ENCODE measurements around the gene SORBS2. TPM values are rescaled to one million over a fixed set of nuclear protein-coding genes. Genes with fewer than 3 reads are reported as not detected.

SORBS2 gene
- total and polyA plus RNA-seq, 9 donors: 17.4 to 204 (median 32.7) TPM

GRCh38 chr4:185834088-185834487, 22.1 kb upstream of the SORBS2 start:
- Histone ChIP-seq H3K27ac (no peak overlapping the region), H3K4me1 (ENCODE audit: insufficient read depth) (peaks cover 6% of the 10 kb centered on the region), H3K4me3 (no peak overlapping the region), H3K27me3 (no peaks in the 10 kb centered on the region), H3K36me3 (no peaks in the 10 kb centered on the region), H3K9me3 (no peaks in the 10 kb centered on the region)
- no peak for DNase-seq
- TF ChIP-seq EP300 (IDR thresholded peaks at IDR 0.05): no peak
- no peak for TF ChIP-seq POLR2A (IDR thresholded peaks at IDR 0.05)
- no peak for TF ChIP-seq CTCF (IDR thresholded peaks at IDR 0.05)
- intact Hi-C loops (cut with DNase I): no loop called here
- 87 to 91% (median 91%) methylated on average over 4 of the region's 4 CpGs for WGBS, 3 donors

GRCh38 chr4:185833055-185833598, 21.1 kb upstream of the SORBS2 start:
- Histone ChIP-seq H3K27ac (no peak overlapping the region), H3K36me3 (no peaks in the 10 kb centered on the region), H3K4me1 (ENCODE audit: insufficient read depth) (no peaks in the 10 kb centered on the region), H3K9me3 (no peaks in the 10 kb centered on the region), H3K27me3 (no peaks in the 10 kb centered on the region), H3K4me3 (no peak overlapping the region)
- TF ChIP-seq POLR2A (IDR thresholded peaks at IDR 0.05) (no peak), CTCF (IDR thresholded peaks at IDR 0.05) (no peak), EP300 (IDR thresholded peaks at IDR 0.05) (no peak)
- intact Hi-C loops (cut with DNase I): no loop called here
- no peak for DNase-seq

- Histone ChIP-seq H3K27ac (no peak overlapping the region), H3K36me3 (no peaks in the 10 kb centered on the region), H3K4me1 (ENCODE audit: insufficient read depth) (no peaks in the 10 kb centered on the region), H3K27me3 (no peaks in the 10 kb centered on the region), H3K4me3 (no peak overlapping the region), H3K9me3 (no peaks in the 10 kb centered on the region)
- intact Hi-C loops (cut with DNase I): no loop called here
- WGBS, 3 donors: 83 to 87% (median 85%) methylated on average over 5 of the region's 5 CpGs
- TF ChIP-seq POLR2A (IDR thresholded peaks at IDR 0.05): no peak
- TF ChIP-seq CTCF (IDR thresholded peaks at IDR 0.05): no peak
- TF ChIP-seq EP300 (IDR thresholded peaks at IDR 0.05): no peak
- DNase-seq: no peak
Observed at GRCh38 chr4:185831125-185831815, 19.3 kb upstream of the SORBS2 start.

GRCh38 chr4:185830263-185830994, 18.4 kb upstream of the SORBS2 start:
- intact Hi-C loops (cut with DNase I): no loop called here
- H3K27ac ChIP-seq: no peak overlapping the region
- no peaks in the 10 kb centered on the region for H3K27me3 ChIP-seq
- no peaks in the 10 kb centered on the region for H3K36me3 ChIP-seq
- no peak for DNase-seq
- WGBS, 3 donors: 70 to 78% (median 72%) methylated on average over 4 of the region's 4 CpGs
- H3K4me1 ChIP-seq (ENCODE audit: insufficient read depth): no peaks in the 10 kb centered on the region
- TF ChIP-seq CTCF (IDR thresholded peaks at IDR 0.05): no peak
- no peak for TF ChIP-seq EP300 (IDR thresholded peaks at IDR 0.05)
- no peak for TF ChIP-seq POLR2A (IDR thresholded peaks at IDR 0.05)
- H3K9me3 ChIP-seq: no peaks in the 10 kb centered on the region
- H3K4me3 ChIP-seq: no peak overlapping the region
